BLaER1 (cell line): ENCODE measurements around the gene MIF.
A peak's percentile ranks its signal among the peaks of the same experiment; 100 is the strongest.
"Not testable (repeated sequence)": the region's sequence is repeated elsewhere in the genome, so short reads cannot be mapped to it uniquely, and the experiment has no call there.

Experiments used
- H3K27ac ChIP-seq: shearing (Covaris generic); formaldehyde crosslinking; 2 replicates; pipeline ENCODE4 v1.8.1; 2022
- H3K27me3 ChIP-seq: shearing (Covaris generic); formaldehyde crosslinking; 2 replicates; pipeline ENCODE4 v1.8.1; 2022
- H3K36me3 ChIP-seq: shearing (Covaris generic); formaldehyde crosslinking; 2 replicates; pipeline ENCODE4 v1.8.1; 2022
- H3K4me1 ChIP-seq: shearing (Covaris generic); formaldehyde crosslinking; 2 replicates; pipeline ENCODE4 v1.8.1; 2022
- H3K4me2 ChIP-seq: shearing (Covaris generic); formaldehyde crosslinking; 2 replicates; pipeline ENCODE4 v1.8.1; 2022
- H3K4me3 ChIP-seq: shearing (Covaris generic); formaldehyde crosslinking; 2 replicates; pipeline ENCODE4 v1.8.1; 2022
- H3K9ac ChIP-seq: shearing (Covaris generic); formaldehyde crosslinking; 2 replicates; pipeline ENCODE4 v1.8.1; 2022
- H3K9me3 ChIP-seq: shearing (Covaris generic); formaldehyde crosslinking; 2 replicates; pipeline ENCODE4 v1.8.1; 2022
- H4K20me1 ChIP-seq: shearing (Covaris generic); formaldehyde crosslinking; 2 replicates; pipeline ENCODE4 v1.8.1; 2022
- Cebpa-rat ChIP-seq: shearing (Covaris generic); IDR thresholded peaks from 2 replicates; pipeline ENCODE4 v1.8.1; 2022

The MIF gene

GRCh38 chr22:23925020-23925606 is 30.9 kb downstream of the MIF start:
- Histone ChIP-seq H3K4me1 (peaks cover 15% of the 10 kb centered on the region), H3K9me3 (peaks cover 47% of the 10 kb centered on the region), H3K4me2 (no peak overlapping the region), H3K9ac (no peak overlapping the region), H3K27me3 (no peaks in the 10 kb centered on the region), H3K27ac (no peak overlapping the region), H3K4me3 (no peak overlapping the region), H4K20me1 (no peaks in the 10 kb centered on the region), H3K36me3 (no peaks in the 10 kb centered on the region)
- no peak for TF ChIP-seq Cebpa-rat

DNA sequence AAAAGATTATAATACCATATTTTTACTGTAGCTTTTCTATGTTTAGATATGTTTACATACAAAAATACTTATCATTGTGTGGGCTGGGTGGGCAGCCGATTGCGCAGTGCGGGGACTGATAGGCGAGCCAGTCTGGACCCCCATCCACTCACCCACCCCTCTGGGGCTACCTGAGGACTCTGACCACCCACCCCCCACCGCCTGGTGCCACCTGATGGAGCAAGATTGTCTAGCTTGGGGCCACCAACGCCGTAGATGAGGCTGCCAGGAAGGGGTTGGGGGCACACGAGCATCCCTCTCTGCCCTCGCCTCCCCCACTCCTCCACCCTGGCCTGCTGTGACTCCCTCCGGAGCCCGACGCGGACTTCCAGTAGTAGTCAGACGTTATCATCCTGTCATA is 32.4 kb downstream of the MIF start:
- no peak overlapping the region for H3K27ac ChIP-seq
- peaks cover 54% of the 10 kb centered on the region for H3K9me3 ChIP-seq
- H3K4me2 ChIP-seq, result no peak overlapping the region
- no peaks in the 10 kb centered on the region for H3K27me3 ChIP-seq
- TF ChIP-seq Cebpa-rat, result no peak
- H3K4me3 ChIP-seq, result no peak overlapping the region
- peaks cover 15% of the 10 kb centered on the region for H3K4me1 ChIP-seq
- H3K36me3 ChIP-seq, result no peaks in the 10 kb centered on the region
- no peaks in the 10 kb centered on the region for H4K20me1 ChIP-seq
- H3K9ac ChIP-seq, result no peak overlapping the region

DNA sequence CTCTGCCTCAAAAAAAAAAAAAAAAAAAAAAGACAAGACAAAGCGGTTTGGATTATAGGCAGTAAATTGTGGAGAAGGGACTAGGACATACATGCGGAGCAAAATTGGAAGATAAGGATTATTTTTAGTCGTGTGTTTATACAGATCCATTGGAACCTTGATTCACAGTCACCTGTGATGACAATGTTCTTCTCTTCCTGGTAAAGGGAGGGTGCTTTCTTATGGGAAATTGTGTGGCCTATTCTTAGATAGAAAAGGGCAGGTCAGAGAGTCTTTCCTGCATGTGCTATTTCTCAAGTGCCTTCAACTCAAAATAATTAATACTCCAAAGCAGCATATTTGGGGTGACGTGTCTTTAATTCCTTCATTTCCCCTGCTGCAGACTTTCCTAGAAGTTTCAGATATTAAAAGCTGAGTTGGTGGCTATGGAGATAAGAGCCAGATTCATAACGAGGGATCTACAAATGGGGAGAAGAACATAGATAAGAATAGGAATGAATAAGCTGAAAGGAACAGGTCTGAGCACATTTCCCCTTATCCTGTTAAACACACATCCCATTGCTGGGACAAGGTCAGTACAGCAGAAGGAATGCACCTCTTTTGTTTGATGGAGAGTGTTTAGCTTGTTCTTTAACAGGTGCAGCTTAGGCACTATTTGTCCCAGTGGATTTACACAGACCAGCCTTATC is 44.3 kb downstream of the MIF start:
- TF ChIP-seq Cebpa-rat, result no peak
- H3K4me2 ChIP-seq, result peak overlapping the region; percentile 19

GRCh38 chr22:23939017-23939357 is 44.8 kb downstream of the MIF start:
- H4K20me1 ChIP-seq, result no peaks in the 10 kb centered on the region
- H3K9ac ChIP-seq, result no peak overlapping the region
- TF ChIP-seq Cebpa-rat, result no peak
- no peak overlapping the region for H3K27ac ChIP-seq
- no peaks in the 10 kb centered on the region for H3K27me3 ChIP-seq
- no peak overlapping the region for H3K4me3 ChIP-seq
- peaks cover 13% of the 10 kb centered on the region for H3K4me1 ChIP-seq
- no peaks in the 10 kb centered on the region for H3K36me3 ChIP-seq
- peak overlapping the region; percentile 19 for H3K4me2 ChIP-seq
- no peaks in the 10 kb centered on the region for H3K9me3 ChIP-seq

More for the DNA sequence above, 44.3 kb downstream of the MIF start:
- Histone ChIP-seq H3K27ac (no peak overlapping the region), H3K9me3 (no peaks in the 10 kb centered on the region), H3K27me3 (no peaks in the 10 kb centered on the region), H4K20me1 (no peaks in the 10 kb centered on the region), H3K4me1 (peaks cover 13% of the 10 kb centered on the region), H3K36me3 (no peaks in the 10 kb centered on the region), H3K4me3 (no peak overlapping the region), H3K9ac (no peak overlapping the region)

GRCh38 chr22:23940166-23940565 is 46.0 kb downstream of the MIF start:
- H4K20me1 ChIP-seq, H3K9me3 ChIP-seq, H3K27ac ChIP-seq, H3K4me2 ChIP-seq, H3K4me3 ChIP-seq, H3K9ac ChIP-seq, H3K27me3 ChIP-seq, H3K36me3 ChIP-seq: not testable (repeated sequence)
- H3K4me1 ChIP-seq, result peaks cover 13% of the 10 kb centered on the region
